HCT116 (cell line): ENCODE results near the gene AP2A1. TPM values are rescaled to one million over a fixed set of nuclear protein-coding genes. Genes with fewer than 3 reads are reported as not detected.

Experiments
- ATAC-seq: fragments of 200-7000 bp; cut with Tn5 transposase; 2 replicates; pipeline ENCODE4 v1.9.1; 2020; ENCODE audit warnings: mild to moderate bottlenecking, moderate library complexity
- BruUV-seq: library from RNA; stranded (reverse); fragments of 400-500 nt; replicated peaks from 2 replicates; lab custom pipeline; 2021; lab: Mats Ljungman, UMichigan
- CTCF ChIA-PET: fragments of 300-600 bp; sonication (Branson Sonifier 250); formaldehyde crosslinking; loops from one replicate; lab custom pipeline; 2021; ENCODE audit warnings: antibody characterized with exemption; lab: Charles Lee
- POLR2A ChIA-PET: fragments of 300-600, 350-600 bp; sonication (Branson Sonifier 250); formaldehyde crosslinking; loops from one replicate; lab custom pipeline; 2021; ENCODE audit warnings: antibody characterized with exemption; lab: Charles Lee
- RAD21 ChIA-PET, 2 experiments: fragments of 300-600 bp; sonication (Branson Sonifier 250); formaldehyde crosslinking; loops; one replicate each; lab custom pipeline; 2023; ENCODE audit warnings: low total read pairs in 2 of 2; ENCODE audit not compliant: uncharacterized antibody in 2 of 2, unreplicated experiment in 2 of 2, low non-redundant PET in 1 of 2; lab: Charles Lee
- DNase-seq: peaks from one replicate; pipeline ENCODE4 v3.0.0-alpha.2; 2010; ENCODE audit warnings: low read depth, low spot score
- H2AFZ ChIP-seq: fragments of 200-600 bp; shearing (Covaris generic), sonication (generic); 2 replicates; pipeline ENCODE4 v1.6.1; 2017; ENCODE audit warnings: low read depth, mixed run types, mixed read lengths, antibody characterized with exemption, low read length; ENCODE audit not compliant: poor library complexity, severe bottlenecking
- H3K27ac ChIP-seq: 2 replicates; pipeline ENCODE4 v1.5.1; 2012; ENCODE audit warnings: low read depth, low read length
- H3K27me3 ChIP-seq: fragments of 200-600 bp; sonication (generic); 2 replicates; pipeline ENCODE4 v1.6.1; 2016; ENCODE audit warnings: mixed run types, low read length, mixed read lengths; ENCODE audit not compliant: insufficient read depth
- H3K36me3 ChIP-seq, 2 experiments: fragments of 200-500 bp in 1 of 2; fragments of 200-600 bp in 1 of 2; sonication (Bioruptor generic) in 1 of 2; sonication (generic) in 1 of 2; 2 replicates each; pipeline versions ENCODE4 v1.5.1 to v1.6.1; 2014 to 2016; ENCODE audit warnings: low read length in 2 of 2, inconsistent platforms in 1 of 2, mixed read lengths in 1 of 2, mixed run types in 1 of 2; ENCODE audit not compliant: insufficient read depth in 2 of 2, control insufficient read depth in 1 of 2
- H3K4me1 ChIP-seq, 2 experiments: fragments of 200-600 bp in 1 of 2; sonication (generic) in 1 of 2; 2 replicates each; pipeline versions ENCODE4 v1.5.1 to v1.6.1; 2012 to 2017; ENCODE audit warnings: low read length in 2 of 2, inconsistent platforms in 1 of 2, mild to moderate bottlenecking in 1 of 2, mixed read lengths in 1 of 2, mixed run types in 1 of 2, moderate library complexity in 1 of 2; ENCODE audit not compliant: insufficient read depth in 2 of 2, control insufficient read depth in 1 of 2
- H3K4me2 ChIP-seq: fragments of 200-600 bp; sonication (generic); 2 replicates; pipeline ENCODE4 v1.6.1; 2017; ENCODE audit warnings: mixed run types, low read length, mixed read lengths
- H3K4me3 ChIP-seq, 2 experiments: fragments of 200-600 bp in 1 of 2; sonication (generic) in 1 of 2; replicated peaks in 1 of 2; 2 replicates each; pipeline ENCODE4 v1.5.1; 2011 to 2016; ENCODE audit warnings: low read length in 2 of 2, control low read depth in 1 of 2, low read depth in 1 of 2, mild to moderate bottlenecking in 1 of 2, mixed read lengths in 1 of 2, mixed run types in 1 of 2
- H3K79me2 ChIP-seq: fragments of 200-600 bp; sonication (generic); 2 replicates; pipeline ENCODE4 v1.6.1; 2017; ENCODE audit warnings: mild to moderate bottlenecking, mixed run types, low read length, moderate library complexity, mixed read lengths; ENCODE audit not compliant: insufficient read depth
- H3K9ac ChIP-seq: fragments of 200-600 bp; sonication (generic); 2 replicates; pipeline ENCODE4 v1.6.1; 2016; ENCODE audit warnings: low read length, mixed read lengths
- H3K9me2 ChIP-seq: fragments of 200-600 bp; sonication (generic), shearing (Covaris generic); 2 replicates; pipeline ENCODE4 v1.6.1; 2017; ENCODE audit warnings: mixed run types, mild to moderate bottlenecking, moderate library complexity; ENCODE audit not compliant: insufficient read depth
- H3K9me3 ChIP-seq, 2 experiments: fragments of 200-500 bp in 1 of 2; fragments of 200-600 bp in 1 of 2; sonication (Bioruptor generic) in 1 of 2; sonication (generic) in 1 of 2; 2 replicates each; pipeline ENCODE4 v1.6.1; 2014 to 2017; ENCODE audit warnings: low read length in 2 of 2, mixed read lengths in 2 of 2, inconsistent platforms in 1 of 2, low read depth in 1 of 2, mild to moderate bottlenecking in 1 of 2, mixed run types in 1 of 2, moderate library complexity in 1 of 2; ENCODE audit not compliant: control insufficient read depth in 1 of 2, insufficient read depth in 1 of 2
- H4K20me1 ChIP-seq: fragments of 200-600 bp; sonication (generic), shearing (Covaris generic); 2 replicates; pipeline ENCODE4 v1.6.1; 2017; ENCODE audit warnings: mixed run types, mild to moderate bottlenecking, moderate library complexity; ENCODE audit not compliant: insufficient read depth
- ELF1 ChIP-seq: IDR thresholded peaks from 2 replicates; pipeline ENCODE4 v1.6.1; 2012; ENCODE audit warnings: low read depth, borderline replicate concordance
- FOSL1 ChIP-seq: IDR thresholded peaks from 2 replicates; pipeline ENCODE4 v1.6.1; 2012; ENCODE audit warnings: low read depth
- JUND ChIP-seq: IDR thresholded peaks from 2 replicates; pipeline ENCODE4 v1.6.1; 2012
- POLR2A ChIP-seq: IDR thresholded peaks from 2 replicates; pipeline ENCODE4 v1.7.0; 2011; ENCODE audit warnings: borderline replicate concordance; ENCODE audit not compliant: insufficient read depth, insufficient read length; ENCODE audit errors: extremely low read depth
- RAD21 ChIP-seq: IDR thresholded peaks from 2 replicates; pipeline ENCODE4 v1.6.1; 2012; ENCODE audit warnings: low read depth, mild to moderate bottlenecking
- SIN3A ChIP-seq: IDR thresholded peaks from 2 replicates; pipeline ENCODE4 v1.6.1; 2012; ENCODE audit warnings: low read depth
- SP1 ChIP-seq: IDR thresholded peaks from 2 replicates; pipeline ENCODE4 v1.6.1; 2012; ENCODE audit warnings: low read depth
- SRF ChIP-seq: IDR thresholded peaks from 2 replicates; pipeline ENCODE4 v1.6.1; 2012; ENCODE audit warnings: low read depth
- TCF7L2 ChIP-seq: IDR thresholded peaks from 2 replicates; pipeline ENCODE4 v1.7.0; 2011; ENCODE audit warnings: borderline replicate concordance, inconsistent platforms; ENCODE audit not compliant: insufficient read depth, insufficient read length; ENCODE audit errors: extremely low read depth
- YY1 ChIP-seq: IDR thresholded peaks from 2 replicates; pipeline ENCODE4 v1.6.1; 2011; ENCODE audit warnings: low read length, low read depth, moderate library complexity, mild to moderate bottlenecking; ENCODE audit not compliant: insufficient replicate concordance; ENCODE audit errors: extremely low read depth
- ZFX ChIP-seq: fragments of 450-650 bp; IDR thresholded peaks from 2 replicates; pipeline ENCODE4 v1.6.1; 2017
- ZNF274 ChIP-seq: fragments of 200-500 bp; sonication (Bioruptor generic); IDR thresholded peaks from 2 replicates; pipeline ENCODE4 v1.6.1; 2014; ENCODE audit warnings: mild to moderate bottlenecking, low read depth, low read length, inconsistent platforms
- intact Hi-C: fragments of 100-400 bp; cut with micrococcal nuclease; formaldehyde crosslinking; loops from 2 replicates; pipeline ENCODE4 v1.10.0; 2022
- total RNA-seq: library from RNA; stranded (reverse); gene quantifications from one replicate; pipeline ENCODE4 v1.2.1, GENCODE V29; 2021; ENCODE audit not compliant: unreplicated experiment
- TF ChIP-seq, protein P1 (sequence below): IDR thresholded peaks from 2 replicates; pipeline ENCODE4 v1.6.1; 2012
- TF ChIP-seq, protein P2 (sequence below): IDR thresholded peaks from 2 replicates; pipeline ENCODE4 v1.6.1; 2012
- TF ChIP-seq, protein P3 (sequence below): IDR thresholded peaks from 2 replicates; pipeline ENCODE4 v1.6.1; 2011; ENCODE audit warnings: mild to moderate bottlenecking, low read length, moderate library complexity; ENCODE audit not compliant: insufficient replicate concordance; ENCODE audit errors: extremely low read depth

AP2A1 gene
- total RNA-seq, 1 experiment from 2014 or later: 102 TPM

DNA sequence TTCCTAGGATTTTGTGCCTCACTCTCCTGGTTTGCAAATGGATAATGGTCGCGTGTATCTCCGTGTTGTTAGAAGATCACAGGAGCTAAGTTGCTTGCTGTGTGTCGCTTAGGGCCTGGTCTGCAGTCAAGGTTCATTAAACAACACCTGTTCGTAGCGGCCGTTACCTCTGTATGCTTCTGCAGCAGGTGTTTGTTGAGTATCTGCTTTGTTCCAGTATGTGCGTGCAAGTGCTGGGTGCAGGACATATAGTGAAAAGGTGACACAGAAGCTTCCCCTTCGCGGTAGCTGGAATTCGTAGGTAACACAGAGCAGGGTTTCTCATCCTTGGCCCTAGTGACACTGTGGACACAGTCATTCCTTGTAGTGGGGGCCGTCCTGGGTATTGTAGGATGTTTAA is 56.7 kb downstream of the AP2A1 start:
- Histone ChIP-seq H2AFZ (no peak overlapping the region), H4K20me1 (no peaks in the 10 kb centered on the region), H3K4me1 (peaks cover 4 to 9% of the 10 kb centered on the region in 2 experiments), H3K9me3 (no peaks in the 10 kb centered on the region), H3K27me3 (no peaks in the 10 kb centered on the region), H3K4me2 (no peak overlapping the region), H3K79me2 (peaks cover 73% of the 10 kb centered on the region), H3K9me2 (no peaks in the 10 kb centered on the region), H3K4me3 (no peak overlapping the region), H3K9ac (no peak overlapping the region), H3K36me3 (peaks cover 6 to 21% of the 10 kb centered on the region in 2 experiments; a peak in 2 of 4 replicates), H3K27ac (no peak overlapping the region)
- ChIA-PET RAD21 (no interaction called here), CTCF (no interaction called here), POLR2A (no interaction called here)
- intact Hi-C loops: no loop called here
- BruUV-seq: no TSS peak
- no peak for DNase-seq
- ATAC-seq: no peak
- TF ChIP-seq, protein P1, sequence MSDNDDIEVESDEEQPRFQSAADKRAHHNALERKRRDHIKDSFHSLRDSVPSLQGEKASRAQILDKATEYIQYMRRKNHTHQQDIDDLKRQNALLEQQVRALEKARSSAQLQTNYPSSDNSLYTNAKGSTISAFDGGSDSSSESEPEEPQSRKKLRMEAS: no peak
- TF ChIP-seq FOSL1: no peak
- TF ChIP-seq SIN3A: no peak
- TF ChIP-seq RAD21: no peak
- no peak for TF ChIP-seq POLR2A
- TF ChIP-seq ZFX: no peak
- TF ChIP-seq TCF7L2: no peak
- TF ChIP-seq, protein P2, sequence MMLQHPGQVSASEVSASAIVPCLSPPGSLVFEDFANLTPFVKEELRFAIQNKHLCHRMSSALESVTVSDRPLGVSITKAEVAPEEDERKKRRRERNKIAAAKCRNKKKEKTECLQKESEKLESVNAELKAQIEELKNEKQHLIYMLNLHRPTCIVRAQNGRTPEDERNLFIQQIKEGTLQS: no peak
- TF ChIP-seq ZNF274: no peak
- TF ChIP-seq SRF: no peak
- TF ChIP-seq YY1: no peak
- TF ChIP-seq, protein P3, sequence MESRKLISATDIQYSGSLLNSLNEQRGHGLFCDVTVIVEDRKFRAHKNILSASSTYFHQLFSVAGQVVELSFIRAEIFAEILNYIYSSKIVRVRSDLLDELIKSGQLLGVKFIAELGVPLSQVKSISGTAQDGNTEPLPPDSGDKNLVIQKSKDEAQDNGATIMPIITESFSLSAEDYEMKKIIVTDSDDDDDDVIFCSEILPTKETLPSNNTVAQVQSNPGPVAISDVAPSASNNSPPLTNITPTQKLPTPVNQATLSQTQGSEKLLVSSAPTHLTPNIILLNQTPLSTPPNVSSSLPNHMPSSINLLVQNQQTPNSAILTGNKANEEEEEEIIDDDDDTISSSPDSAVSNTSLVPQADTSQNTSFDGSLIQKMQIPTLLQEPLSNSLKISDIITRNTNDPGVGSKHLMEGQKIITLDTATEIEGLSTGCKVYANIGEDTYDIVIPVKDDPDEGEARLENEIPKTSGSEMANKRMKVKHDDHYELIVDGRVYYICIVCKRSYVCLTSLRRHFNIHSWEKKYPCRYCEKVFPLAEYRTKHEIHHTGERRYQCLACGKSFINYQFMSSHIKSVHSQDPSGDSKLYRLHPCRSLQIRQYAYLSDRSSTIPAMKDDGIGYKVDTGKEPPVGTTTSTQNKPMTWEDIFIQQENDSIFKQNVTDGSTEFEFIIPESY: no peak
- TF ChIP-seq JUND: no peak
- no peak for TF ChIP-seq ELF1
- TF ChIP-seq SP1: no peak
